Heart right ventricle (tissue), 16 donors: ENCODE results near the gene SORCS3. TPM values are rescaled to one million over a fixed set of nuclear protein-coding genes. Genes with fewer than 3 reads are reported as not detected.

Experiments used
- ATAC-seq, 8 donors: fragments of 200-7000 bp; cut with Tn5 transposase; one replicate each; pipeline ENCODE4 v1.9.1; 2020; ENCODE audit warnings: mild to moderate bottlenecking in 8 of 8, moderate library complexity in 8 of 8, moderate number of reproducible peaks in 1 of 8
- DNase-seq, 2 donors: peaks; one replicate each; pipeline ENCODE4 v3.0.0-alpha.2; 2020
- H3K27ac ChIP-seq, 10 donors: fragments of 200-600 bp; sonication (generic) in 2 of 10; one replicate each; pipeline versions ENCODE4 v1.5.0 to v1.8.0; 2020 to 2022; ENCODE audit warnings: mild to moderate bottlenecking in 3 of 10
- H3K27me3 ChIP-seq, 7 donors: fragments of 200-600 bp; one replicate each; pipeline ENCODE4 v1.8.0; 2021 to 2022; ENCODE audit warnings: mild to moderate bottlenecking in 2 of 7
- H3K36me3 ChIP-seq, 9 donors: fragments of 200-600 bp; sonication (generic) in 1 of 9; one replicate each; pipeline versions ENCODE4 v1.5.0 to v1.8.0; 2020 to 2022; ENCODE audit warnings: mild to moderate bottlenecking in 2 of 9
- H3K4me1 ChIP-seq, 9 donors: fragments of 200-600 bp; sonication (generic) in 1 of 9; one replicate each; pipeline versions ENCODE4 v1.5.0 to v1.8.0; 2020 to 2022; ENCODE audit warnings: mild to moderate bottlenecking in 4 of 9
- H3K4me3 ChIP-seq, 10 donors: fragments of 200-600 bp; sonication (generic) in 2 of 10; one replicate each; pipeline versions ENCODE4 v1.5.0 to v1.8.0; 2020 to 2022; ENCODE audit warnings: mild to moderate bottlenecking in 7 of 10, moderate library complexity in 2 of 10
- H3K9me3 ChIP-seq, 11 donors: fragments of 200-600 bp in 10 of 11; sonication (generic) in 2 of 11; one replicate each; pipeline versions ENCODE4 v1.5.0 to v1.8.0; 2013 to 2022; ENCODE audit warnings: mild to moderate bottlenecking in 2 of 11, control low read depth in 1 of 11, moderate library complexity in 1 of 11
- CTCF ChIP-seq, 9 donors: fragments of 200-600 bp; sonication (generic) in 2 of 9; IDR thresholded peaks; one replicate each; pipeline versions ENCODE4 v1.5.0 to v1.8.0; 2021 to 2022; ENCODE audit warnings: antibody characterized with exemption in 9 of 9, mild to moderate bottlenecking in 5 of 9, moderate library complexity in 1 of 9
- WGBS, 2 donors: extraction: QIAGEN DNeasy Blood & Tissue Kit; methylation state at CpG; one replicate each; pipeline ENCODE4 v1.1.7; 2013; ENCODE audit warnings: inconsistent platforms in 1 of 2; 5-methylcytosine and 5-hydroxymethylcytosine counted together
- intact Hi-C, 10 donors: fragments of 100-400 bp; cut with DNase I; formaldehyde crosslinking; loops; one replicate each; pipeline versions ENCODE4 v1.11.1 to v1.14.2; 2022
- polyA plus RNA-seq, 2 donors: library from polyadenylated mRNA; stranded (reverse); fragments of 200-250 nt; gene quantifications; one replicate each; pipeline ENCODE4 v1.2.3, GENCODE V29; 2013
- total RNA-seq, 10 donors: library from RNA; stranded (reverse); fragmentation: NEBNext Ultra II Directional in 3 of 10; extraction: Animal tissue kit (Norgen Biotek cat#: 25700) in 3 of 10; gene quantifications; one replicate each; pipeline versions ENCODE4 v1.2.1 to v1.2.4, GENCODE V29; 2021 to 2023
- donor health status: Arrhythmogenic right ventricular cardiomyopathy.
- donor health status: ischemic (EF 13 %, LVEDD 7.1; RV severe dilation, severe dysfunction).
- donor health status: healthy with polysubstance abuse.
- donor health status: DM: no; HTN: yes; CAD: no.
- donor health status: DM: no; HTN: no; CAD: no.
- donor health status: ischemic (EF 25% LVEDD 6.9; RV normal size, moderate dysfunction).
- donor health status: ischemic (EF 25% LVEDD 5.7; RV mildly dilated, moderate dysfunction).
- donor health status: healthy.
- donor health status: DM: yes; HTN: yes; CAD: no.
- donor health status: Ischemic cardiomyopathy.
- donor health status: ischemic (EF 35%, LVEDD 5.7; RV mildly dilated, moderate dysfunction).
- donor health status: nonischemic (EF 11% LVEDD 7.7; RV severe dilation, severe dysfunction).
- donor health status: DM: yes; HTN: yes; CAD: no.
- donor health status: PGD.
- donor health status: ischemic (EF 29% LVEDD 5.4; RV normal size, mild dysfunction).
- donor health status: nonischemic (EF 23%, LVEDD 6.1; RV moderate dilation, normal function).

SORCS3 gene
- total and polyA plus RNA-seq, 12 donors: 0.01 to 0.09 (median 0.05) TPM; not detected in 4

- Histone ChIP-seq H3K4me3 (no peak overlapping the region), H3K36me3 (no peaks in the 10 kb centered on the region), H3K9me3 (no peaks in the 10 kb centered on the region), H3K27ac (no peak overlapping the region), H3K4me1 (no peaks in the 10 kb centered on the region), H3K27me3 (peaks cover 0 to 16% (median 0%) of the 10 kb centered on the region in 7 donors)
- WGBS, 2 donors: 85 to 91% methylated on average over 2 of the region's 2 CpGs
- intact Hi-C loops: loop anchor here in 9 of 10 donors (5.0 to 10.0 kb wide), 4 partner anchors 276 to 516 kb away; partner anchors contain the start of gene SORCS3 (in 7 of the 9)
- no peak for ATAC-seq
- DNase-seq: no peak
- TF ChIP-seq CTCF (IDR thresholded peaks at IDR 0.05): no peak
Observed at GRCh38 chr10:104920476-104920875, 279.4 kb downstream of the SORCS3 start.

DNA sequence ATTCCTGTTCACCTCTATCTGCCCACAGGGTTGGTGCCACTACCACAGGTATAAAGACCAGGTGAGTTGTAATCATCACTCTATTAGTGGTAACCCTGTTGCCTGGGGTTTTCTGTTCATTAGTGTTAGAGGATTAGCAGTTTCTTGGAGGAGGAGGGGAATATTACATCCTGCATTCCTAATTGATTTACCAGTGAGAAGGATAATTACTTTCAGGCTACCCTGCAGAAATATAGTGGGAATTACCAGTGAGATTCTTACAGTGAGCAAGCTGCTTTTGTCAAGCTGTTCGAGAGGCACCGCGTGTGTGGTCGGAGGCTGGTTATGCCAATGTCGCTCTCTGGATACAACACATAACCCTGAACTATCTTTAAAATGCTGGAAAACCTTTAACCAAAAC is 280.7 kb downstream of the SORCS3 start:
- intact Hi-C loops: loop anchor here in 9 of 10 donors (5.0 to 10.0 kb wide), 4 partner anchors 277 to 517 kb away; partner anchors contain the start of gene SORCS3 (in 7 of the 9)
- Histone ChIP-seq H3K4me1 (no peaks in the 10 kb centered on the region), H3K4me3 (no peak overlapping the region), H3K27me3 (peaks cover 0 to 16% (median 0%) of the 10 kb centered on the region in 7 donors), H3K27ac (no peak overlapping the region), H3K36me3 (no peaks in the 10 kb centered on the region), H3K9me3 (no peaks in the 10 kb centered on the region)
- ATAC-seq: no peak
- DNase-seq: no peak
- WGBS, 2 donors: 82 to 92% methylated on average over 5 of the region's 5 CpGs
- no peak for TF ChIP-seq CTCF (IDR thresholded peaks at IDR 0.05)

DNA sequence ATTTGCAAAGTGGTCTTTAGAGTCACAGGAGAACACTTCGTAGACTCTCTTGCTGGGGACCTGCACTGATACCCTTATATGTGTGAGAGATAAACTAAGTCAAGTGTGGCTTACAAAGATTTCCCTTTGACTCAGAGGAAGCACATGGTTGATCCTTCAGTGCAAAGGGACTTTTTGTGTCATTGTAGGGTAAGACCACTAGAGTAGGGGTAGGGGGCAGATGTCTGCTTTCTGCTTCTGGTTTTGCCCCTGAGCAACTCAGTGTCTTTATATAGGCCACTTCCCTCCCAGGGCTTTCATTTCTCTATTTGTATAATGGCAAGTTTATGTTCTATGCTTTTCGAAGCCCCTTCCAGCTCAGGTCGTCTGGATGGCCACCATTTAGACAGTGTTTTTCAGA is 281.7 kb downstream of the SORCS3 start:
- Histone ChIP-seq H3K4me1 (no peaks in the 10 kb centered on the region), H3K27ac (no peak overlapping the region), H3K4me3 (no peak overlapping the region), H3K36me3 (no peaks in the 10 kb centered on the region), H3K9me3 (no peaks in the 10 kb centered on the region), H3K27me3 (peaks cover 0 to 16% (median 0%) of the 10 kb centered on the region in 7 donors)
- intact Hi-C loops: loop anchor here in 9 of 10 donors (5.0 to 10.0 kb wide), 4 partner anchors 278 to 518 kb away; partner anchors contain the start of gene SORCS3 (in 7 of the 9)
- ATAC-seq (no peak), DNase-seq (no peak)
- no peak for TF ChIP-seq CTCF (IDR thresholded peaks at IDR 0.05)
- 69 to 80% methylated on average over 3 of the region's 3 CpGs for WGBS, 2 donors

DNA sequence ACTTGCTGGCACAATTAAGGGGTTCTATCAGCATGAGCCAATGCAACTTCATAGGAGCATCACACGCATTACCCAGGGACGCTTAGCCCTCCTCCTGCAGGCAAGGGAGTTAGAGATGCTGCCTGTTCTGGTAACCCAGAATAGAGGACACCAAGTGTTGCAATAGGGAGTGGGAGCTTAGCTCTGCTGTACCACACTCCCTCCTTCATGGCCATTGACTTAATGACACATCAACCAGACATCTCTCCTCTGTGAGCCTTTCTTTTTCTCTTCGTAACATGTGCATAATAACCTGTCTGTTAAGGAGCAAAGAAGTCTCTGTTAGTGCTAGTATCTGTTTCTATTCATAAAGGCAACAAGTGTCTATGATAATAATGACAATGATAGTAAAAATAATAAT is 282.4 kb downstream of the SORCS3 start:
- Histone ChIP-seq H3K4me1 (no peaks in the 10 kb centered on the region), H3K4me3 (no peak overlapping the region), H3K9me3 (no peaks in the 10 kb centered on the region), H3K36me3 (no peaks in the 10 kb centered on the region), H3K27ac (no peak overlapping the region), H3K27me3 (peaks cover 0 to 16% (median 0%) of the 10 kb centered on the region in 7 donors)
- intact Hi-C loops: loop anchor here in 9 of 10 donors (5.0 to 10.0 kb wide), 4 partner anchors 279 to 519 kb away; partner anchors contain the start of gene SORCS3 (in 7 of the 9)
- DNase-seq (no peak), ATAC-seq (no peak)
- no peak for TF ChIP-seq CTCF (IDR thresholded peaks at IDR 0.05)
- WGBS, 2 donors: 82 to 86% methylated on average over 3 of the region's 3 CpGs
